B cell (primary cell): ENCODE results near the gene S100A10.

ENCODE experiments used
- CTCF ChIP-seq: fragments of 200-600 bp; IDR thresholded peaks from one replicate; pipeline ENCODE4 v1.8.0; 2022; ENCODE audit warnings: antibody characterized with exemption, mild to moderate bottlenecking
- EZH2 ChIP-seq: IDR thresholded peaks from 2 replicates; pipeline ENCODE4 v1.6.1; 2012; ENCODE audit warnings: borderline replicate concordance, low read depth, mild to moderate bottlenecking, moderate library complexity, low read length; ENCODE audit not compliant: insufficient read depth, poor library complexity, severe bottlenecking

DNA sequence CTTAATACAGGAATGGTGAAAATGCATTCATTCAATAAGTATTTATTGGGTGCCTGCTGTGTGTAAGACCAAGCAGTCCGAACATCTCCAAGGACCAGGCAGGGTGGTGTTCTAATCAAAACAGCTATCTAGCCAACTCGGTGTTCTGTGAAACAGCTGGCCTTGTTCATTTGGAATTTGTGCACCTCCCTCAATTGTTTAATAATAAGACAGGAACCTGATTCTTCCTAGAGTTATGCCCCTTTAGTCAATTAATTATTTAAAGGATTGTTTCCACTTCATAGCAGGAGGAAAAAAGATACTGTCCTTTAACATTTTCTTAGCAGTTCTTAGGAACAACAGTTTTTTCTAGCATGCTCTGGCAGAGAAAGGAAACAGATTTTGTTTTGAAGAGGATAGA lies 30.4 kb downstream of the S100A10 start:
- TF ChIP-seq CTCF (no peak), EZH2 (no peak)
